NB4 (cell line): ENCODE measurements around the gene ADH1C.

ENCODE experiments used
- DNase-seq: peaks from one replicate; pipeline ENCODE4 v3.0.0; 2010; ENCODE audit warnings: low read depth
- H3K4me3 ChIP-seq: one replicate; pipeline ENCODE4 v1.5.1; 2011; ENCODE audit warnings: mild to moderate bottlenecking, low read depth, low read length, moderate library complexity
- MAX ChIP-seq: IDR thresholded peaks from 2 replicates; pipeline ENCODE4 v1.6.1; 2011; ENCODE audit warnings: low read depth, low read length
- MYC ChIP-seq: IDR thresholded peaks from 2 replicates; pipeline ENCODE4 v1.6.1; 2011; ENCODE audit warnings: low read depth, low read length
- POLR2A ChIP-seq: IDR thresholded peaks from 2 replicates; pipeline ENCODE4 v1.6.1; 2011; ENCODE audit warnings: mild to moderate bottlenecking; ENCODE audit not compliant: insufficient read length; ENCODE audit errors: extremely low read depth
- TF ChIP-seq, protein P1 (sequence below): IDR thresholded peaks from one replicate; pipeline ENCODE4 v1.5.1; 2012; ENCODE audit warnings: low read depth, low read length

The ADH1C gene

GRCh38 chr4:99362768-99363167 is 10.2 kb upstream of the ADH1C start:
- DNase-seq = no peak
- no peak overlapping the region for H3K4me3 ChIP-seq
- TF ChIP-seq, protein P1, sequence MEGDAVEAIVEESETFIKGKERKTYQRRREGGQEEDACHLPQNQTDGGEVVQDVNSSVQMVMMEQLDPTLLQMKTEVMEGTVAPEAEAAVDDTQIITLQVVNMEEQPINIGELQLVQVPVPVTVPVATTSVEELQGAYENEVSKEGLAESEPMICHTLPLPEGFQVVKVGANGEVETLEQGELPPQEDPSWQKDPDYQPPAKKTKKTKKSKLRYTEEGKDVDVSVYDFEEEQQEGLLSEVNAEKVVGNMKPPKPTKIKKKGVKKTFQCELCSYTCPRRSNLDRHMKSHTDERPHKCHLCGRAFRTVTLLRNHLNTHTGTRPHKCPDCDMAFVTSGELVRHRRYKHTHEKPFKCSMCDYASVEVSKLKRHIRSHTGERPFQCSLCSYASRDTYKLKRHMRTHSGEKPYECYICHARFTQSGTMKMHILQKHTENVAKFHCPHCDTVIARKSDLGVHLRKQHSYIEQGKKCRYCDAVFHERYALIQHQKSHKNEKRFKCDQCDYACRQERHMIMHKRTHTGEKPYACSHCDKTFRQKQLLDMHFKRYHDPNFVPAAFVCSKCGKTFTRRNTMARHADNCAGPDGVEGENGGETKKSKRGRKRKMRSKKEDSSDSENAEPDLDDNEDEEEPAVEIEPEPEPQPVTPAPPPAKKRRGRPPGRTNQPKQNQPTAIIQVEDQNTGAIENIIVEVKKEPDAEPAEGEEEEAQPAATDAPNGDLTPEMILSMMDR = no peak
- TF ChIP-seq POLR2A (no peak), MAX (no peak), MYC (no peak)

DNA sequence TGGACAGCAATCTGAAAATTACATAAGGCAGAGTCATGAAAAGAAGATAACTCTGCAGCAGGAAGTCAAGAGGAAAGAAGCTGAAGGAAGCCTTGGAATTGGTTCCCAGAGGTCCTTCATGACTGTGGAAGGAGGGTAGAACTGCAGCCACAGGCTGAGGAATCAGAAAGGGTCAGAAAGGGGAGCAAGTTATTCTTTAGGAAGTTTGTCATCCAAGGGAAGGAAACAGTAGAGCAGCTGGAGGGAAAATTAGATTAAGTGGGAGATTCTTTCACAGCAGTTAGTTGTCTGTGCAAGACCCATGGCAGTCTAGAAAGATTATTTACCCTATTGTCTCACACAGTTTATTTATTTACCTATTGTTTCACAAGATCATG is 9.3 kb upstream of the ADH1C start:
- TF ChIP-seq, protein P1 = no peak
- TF ChIP-seq MYC (no peak), MAX (no peak), POLR2A (no peak)
- no peak for DNase-seq
- H3K4me3 ChIP-seq = no peak overlapping the region

DNA sequence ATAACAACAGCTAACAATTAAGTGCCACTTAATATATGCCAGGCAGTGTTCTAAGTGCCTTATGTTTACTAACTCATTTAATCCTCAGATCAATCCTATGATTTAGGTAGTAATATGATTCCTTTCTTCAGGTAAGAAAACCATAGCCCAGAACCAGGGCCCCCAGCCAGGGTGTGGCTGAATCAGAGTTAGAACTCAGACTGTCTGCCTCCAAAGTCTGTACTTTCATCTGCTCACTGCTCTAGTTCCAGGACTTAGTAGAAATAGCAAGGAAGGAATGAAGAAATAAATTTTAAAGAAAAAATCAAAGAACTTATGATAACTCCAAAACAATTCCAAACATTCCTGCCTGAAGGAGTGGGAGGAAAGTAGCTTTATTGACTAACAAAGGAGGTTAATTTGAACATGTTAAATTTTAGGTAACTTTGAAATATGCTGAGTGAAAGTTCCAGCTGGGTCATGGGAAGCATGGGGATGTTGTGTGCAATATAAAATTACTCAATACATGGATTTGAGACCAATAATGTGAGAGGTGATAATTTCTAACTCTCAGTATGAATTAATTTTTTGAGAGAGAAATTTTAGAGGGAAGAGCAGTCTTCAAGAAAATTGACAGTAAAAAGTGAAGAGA is 8.8 kb upstream of the ADH1C start:
- no peak overlapping the region for H3K4me3 ChIP-seq
- TF ChIP-seq MYC = no peak
- TF ChIP-seq, protein P1 = no peak
- TF ChIP-seq POLR2A = no peak
- TF ChIP-seq MAX = no peak
- DNase-seq = no peak

GRCh38 chr4:99359480-99360204 is 7.1 kb upstream of the ADH1C start:
- TF ChIP-seq MAX (no peak), POLR2A (no peak), MYC (no peak)
- TF ChIP-seq, protein P1 = no peak

GRCh38 chr4:99357948-99358347 is 5.4 kb upstream of the ADH1C start:
- H3K4me3 ChIP-seq = no peak overlapping the region
- TF ChIP-seq, protein P1 = no peak
- TF ChIP-seq MAX (no peak), POLR2A (no peak), MYC (no peak)
- DNase-seq = no peak

More at GRCh38 chr4:99359480-99360204, 7.1 kb upstream of the ADH1C start:
- H3K4me3 ChIP-seq = no peak overlapping the region
- DNase-seq = no peak
